Measurements from ENCODE around the gene ANKS1B. TPM values are rescaled to one million over a fixed set of nuclear protein-coding genes. Genes with fewer than 3 reads are reported as not detected.

ANKS1B gene
- total RNA-seq, 6 experiments from 2014 or later: 0.31 to 0.66 (median 0.37) TPM

DNA sequence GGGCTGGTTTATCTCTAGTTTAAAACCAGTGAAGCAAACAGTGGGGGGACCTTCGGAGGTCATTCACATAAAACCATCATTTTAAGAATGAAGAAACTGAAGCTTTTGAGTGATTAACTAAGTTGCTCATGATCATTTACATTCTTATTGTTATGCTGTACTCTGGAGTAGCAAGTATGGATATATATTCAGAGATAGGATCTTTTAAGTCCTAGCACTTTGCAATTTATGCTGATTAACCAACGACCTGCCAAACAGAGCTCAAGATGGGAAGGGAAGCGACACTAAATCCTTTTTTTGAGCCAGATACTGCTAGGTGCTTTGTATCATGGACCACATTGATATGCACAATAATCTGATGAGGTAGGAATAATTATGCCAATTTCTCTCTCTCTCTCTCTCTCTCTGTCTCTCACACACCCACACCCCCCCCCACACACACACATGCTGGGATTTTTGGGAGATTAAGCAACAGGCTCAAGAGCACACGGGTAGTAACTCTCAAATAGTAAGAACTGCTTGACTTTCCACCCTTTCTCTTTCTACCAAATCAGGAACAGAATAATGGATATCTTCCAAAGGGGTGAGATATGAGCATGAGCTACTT is 1036.3 kb downstream of the ANKS1B start:
- no peak for TF ChIP-seq CTCF (IDR thresholded peaks at IDR 0.05)
- no peak overlapping the region for H3K4me3 Mint-ChIP-seq
- H3K27me3 Mint-ChIP-seq (ENCODE audit: insufficient read depth): no peaks in the 10 kb centered on the region; the same call in 1 of the 2 replicates
- H3K9me3 Mint-ChIP-seq: peaks cover 19% of the 10 kb centered on the region
- DNase-seq: no peak
- H3K27ac Mint-ChIP-seq: no peak overlapping the region
- H3K4me1 Mint-ChIP-seq (ENCODE audit: low read depth): no peaks in the 10 kb centered on the region
- H3K36me3 Mint-ChIP-seq (ENCODE audit: low read depth): no peaks in the 10 kb centered on the region; the same call in 1 of the 2 replicates

GRCh38 chr12:98945864-98946263 is 1038.9 kb downstream of the ANKS1B start:
- DNase-seq: no peak
- no peak overlapping the region for H3K4me3 Mint-ChIP-seq
- peaks cover 12% of the 10 kb centered on the region for H3K9me3 Mint-ChIP-seq
- no peaks in the 10 kb centered on the region for H3K27me3 Mint-ChIP-seq (ENCODE audit: insufficient read depth)
- H3K4me1 Mint-ChIP-seq (ENCODE audit: low read depth): no peaks in the 10 kb centered on the region
- no peaks in the 10 kb centered on the region; the same call in 1 of the 2 replicates for H3K36me3 Mint-ChIP-seq (ENCODE audit: low read depth)
- no peak overlapping the region for H3K27ac Mint-ChIP-seq
- no peak for TF ChIP-seq CTCF (IDR thresholded peaks at IDR 0.05)

- Mint-ChIP-seq H3K4me1 (ENCODE audit: low read depth) (no peaks in the 10 kb centered on the region), H3K9me3 (no peaks in the 10 kb centered on the region), H3K27ac (no peak overlapping the region), H3K36me3 (ENCODE audit: low read depth) (no peaks in the 10 kb centered on the region), H3K4me3 (no peak overlapping the region), H3K27me3 (ENCODE audit: insufficient read depth) (peaks cover 1% of the 10 kb centered on the region; the same call in 1 of the 2 replicates)
- DNase-seq: no peak
- no peak for TF ChIP-seq CTCF (IDR thresholded peaks at IDR 0.05)
Measured at GRCh38 chr12:98939926-98940325, 1044.8 kb downstream of the ANKS1B start.

GRCh38 chr12:98939350-98939749 is 1045.4 kb downstream of the ANKS1B start:
- H3K36me3 Mint-ChIP-seq (ENCODE audit: low read depth): no peaks in the 10 kb centered on the region
- no peak overlapping the region for H3K27ac Mint-ChIP-seq
- H3K4me1 Mint-ChIP-seq (ENCODE audit: low read depth): no peaks in the 10 kb centered on the region
- no peak overlapping the region for H3K4me3 Mint-ChIP-seq
- no peak for DNase-seq
- peaks cover 1% of the 10 kb centered on the region; the same call in 1 of the 2 replicates for H3K27me3 Mint-ChIP-seq (ENCODE audit: insufficient read depth)
- TF ChIP-seq CTCF (IDR thresholded peaks at IDR 0.05): peak; percentile 65
- H3K9me3 Mint-ChIP-seq: no peaks in the 10 kb centered on the region

DNA sequence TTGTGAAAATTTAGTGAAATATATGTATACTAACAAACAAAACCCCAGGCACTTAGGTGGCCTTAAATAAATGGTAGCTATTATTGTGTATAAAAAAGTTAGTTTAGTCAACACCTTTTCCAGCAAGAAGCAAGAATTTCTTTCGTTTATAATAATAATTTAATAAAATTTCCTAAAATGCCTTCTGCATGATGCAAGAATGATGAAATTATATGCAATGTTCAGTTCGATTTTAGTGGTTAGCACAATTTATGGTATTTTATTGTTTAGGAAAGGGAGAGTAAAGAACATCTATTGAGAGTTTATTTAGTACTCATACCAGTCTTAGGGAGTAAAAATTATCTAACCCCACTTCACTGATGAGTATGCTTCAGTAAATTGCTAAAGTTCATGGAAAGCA is 1048.9 kb downstream of the ANKS1B start:
- no peak overlapping the region for H3K27ac Mint-ChIP-seq
- no peaks in the 10 kb centered on the region for H3K9me3 Mint-ChIP-seq
- no peaks in the 10 kb centered on the region for H3K36me3 Mint-ChIP-seq (ENCODE audit: low read depth)

More for the DNA sequence above, 1048.9 kb downstream of the ANKS1B start:
- H3K4me1 Mint-ChIP-seq (ENCODE audit: low read depth): no peaks in the 10 kb centered on the region
- TF ChIP-seq CTCF (IDR thresholded peaks at IDR 0.05): no peak
- H3K4me3 Mint-ChIP-seq: no peak overlapping the region
- H3K27me3 Mint-ChIP-seq (ENCODE audit: insufficient read depth): peaks cover 1% of the 10 kb centered on the region; the same call in 1 of the 2 replicates
- no peak for DNase-seq
